ENCODE measurements around the gene ADIRF. TPM values are rescaled to one million over a fixed set of nuclear protein-coding genes. Genes with fewer than 3 reads are reported as not detected.
"Not testable (repeated sequence)": the region's sequence is repeated elsewhere in the genome, so short reads cannot be mapped to it uniquely, and the experiment has no call there.

Gene ADIRF
- total RNA-seq, 1 donor from 2014 or later, result not detected

- TF ChIP-seq CTCF (IDR thresholded peaks at IDR 0.05; ENCODE audit: unreplicated experiment), result no peak
- Mint-ChIP-seq H3K36me3 (ENCODE audit: low read depth, unreplicated experiment) (peaks cover 48% of the 10 kb centered on the region), H3K27ac (ENCODE audit: unreplicated experiment) (peak overlapping the region; percentile 64)
Measured at GRCh38 chr10:86946213-86947155, 21.8 kb upstream of the ADIRF start.

GRCh38 chr10:86947806-86948205, 20.5 kb upstream of the ADIRF start:
- DNase-seq (ENCODE audit: low spot score); H3K4me3 Mint-ChIP-seq (ENCODE audit: unreplicated experiment); H3K27me3 Mint-ChIP-seq (ENCODE audit: unreplicated experiment); H3K9me3 Mint-ChIP-seq (ENCODE audit: unreplicated experiment); H3K27ac Mint-ChIP-seq (ENCODE audit: unreplicated experiment): not testable (repeated sequence)
- Mint-ChIP-seq H3K4me1 (ENCODE audit: unreplicated experiment) (peaks cover 65% of the 10 kb centered on the region), H3K36me3 (ENCODE audit: low read depth, unreplicated experiment) (peaks cover 58% of the 10 kb centered on the region)

More at GRCh38 chr10:86946213-86947155, 21.8 kb upstream of the ADIRF start:
- H3K27me3 Mint-ChIP-seq (ENCODE audit: unreplicated experiment), result peaks cover 12% of the 10 kb centered on the region
- no peaks in the 10 kb centered on the region for H3K9me3 Mint-ChIP-seq (ENCODE audit: unreplicated experiment)
- DNase-seq (ENCODE audit: low spot score), result no peak
- peak overlapping the region; percentile 69 for H3K4me3 Mint-ChIP-seq (ENCODE audit: unreplicated experiment)
- peaks cover 52% of the 10 kb centered on the region for H3K4me1 Mint-ChIP-seq (ENCODE audit: unreplicated experiment)

- Mint-ChIP-seq H3K4me1 (ENCODE audit: unreplicated experiment) (peaks cover 66% of the 10 kb centered on the region), H3K4me3 (ENCODE audit: unreplicated experiment) (peak overlapping the region; percentile 68), H3K27ac (ENCODE audit: unreplicated experiment) (peak overlapping the region; percentile 15), H3K27me3 (ENCODE audit: unreplicated experiment) (peaks cover 2% of the 10 kb centered on the region), H3K36me3 (ENCODE audit: low read depth, unreplicated experiment) (peaks cover 53% of the 10 kb centered on the region), H3K9me3 (ENCODE audit: unreplicated experiment) (no peaks in the 10 kb centered on the region)
- no peak for DNase-seq (ENCODE audit: low spot score)
- no peak for TF ChIP-seq CTCF (IDR thresholded peaks at IDR 0.05; ENCODE audit: unreplicated experiment)
Measured at GRCh38 chr10:86950349-86950748, 17.9 kb upstream of the ADIRF start.

- Mint-ChIP-seq H3K27ac (ENCODE audit: unreplicated experiment) (peak overlapping the region; percentile 7), H3K27me3 (ENCODE audit: unreplicated experiment) (no peaks in the 10 kb centered on the region), H3K36me3 (ENCODE audit: low read depth, unreplicated experiment) (peaks cover 48% of the 10 kb centered on the region), H3K9me3 (ENCODE audit: unreplicated experiment) (no peaks in the 10 kb centered on the region), H3K4me1 (ENCODE audit: unreplicated experiment) (peaks cover 64% of the 10 kb centered on the region), H3K4me3 (ENCODE audit: unreplicated experiment) (no peak overlapping the region)
- DNase-seq (ENCODE audit: low spot score), result no peak
- TF ChIP-seq CTCF (IDR thresholded peaks at IDR 0.05; ENCODE audit: unreplicated experiment), result no peak
Measured at GRCh38 chr10:86951184-86951761, 17.0 kb upstream of the ADIRF start.

GRCh38 chr10:86952106-86952505, 16.2 kb upstream of the ADIRF start:
- peak overlapping the region; percentile 98 for H3K4me3 Mint-ChIP-seq (ENCODE audit: unreplicated experiment)
- TF ChIP-seq CTCF (IDR thresholded peaks at IDR 0.05; ENCODE audit: unreplicated experiment), result no peak
- H3K27me3 Mint-ChIP-seq (ENCODE audit: unreplicated experiment), result peaks cover 6% of the 10 kb centered on the region
- DNase-seq (ENCODE audit: low spot score), result no peak
- H3K27ac Mint-ChIP-seq (ENCODE audit: unreplicated experiment), result peak overlapping the region; percentile 72
- peaks cover 60% of the 10 kb centered on the region for H3K4me1 Mint-ChIP-seq (ENCODE audit: unreplicated experiment)
- H3K36me3 Mint-ChIP-seq (ENCODE audit: low read depth, unreplicated experiment), result peaks cover 43% of the 10 kb centered on the region
- H3K9me3 Mint-ChIP-seq (ENCODE audit: unreplicated experiment), result no peaks in the 10 kb centered on the region

GRCh38 chr10:86952697-86953096, 15.6 kb upstream of the ADIRF start:
- peak overlapping the region; percentile 98 for H3K4me3 Mint-ChIP-seq (ENCODE audit: unreplicated experiment)
- not testable (repeated sequence) for H3K9me3 Mint-ChIP-seq (ENCODE audit: unreplicated experiment); DNase-seq (ENCODE audit: low spot score)
- peak overlapping the region; percentile 13 for H3K27ac Mint-ChIP-seq (ENCODE audit: unreplicated experiment)
- H3K36me3 Mint-ChIP-seq (ENCODE audit: low read depth, unreplicated experiment), result peaks cover 44% of the 10 kb centered on the region
- H3K27me3 Mint-ChIP-seq (ENCODE audit: unreplicated experiment), result peaks cover 11% of the 10 kb centered on the region
- peaks cover 63% of the 10 kb centered on the region for H3K4me1 Mint-ChIP-seq (ENCODE audit: unreplicated experiment)
